Measurements from ENCODE around the gene PTPRA. TPM values are rescaled to one million over a fixed set of nuclear protein-coding genes. Genes with fewer than 3 reads are reported as not detected.

The PTPRA gene
- total RNA-seq, 1 donor from 2014 or later, result 65.2 TPM

DNA sequence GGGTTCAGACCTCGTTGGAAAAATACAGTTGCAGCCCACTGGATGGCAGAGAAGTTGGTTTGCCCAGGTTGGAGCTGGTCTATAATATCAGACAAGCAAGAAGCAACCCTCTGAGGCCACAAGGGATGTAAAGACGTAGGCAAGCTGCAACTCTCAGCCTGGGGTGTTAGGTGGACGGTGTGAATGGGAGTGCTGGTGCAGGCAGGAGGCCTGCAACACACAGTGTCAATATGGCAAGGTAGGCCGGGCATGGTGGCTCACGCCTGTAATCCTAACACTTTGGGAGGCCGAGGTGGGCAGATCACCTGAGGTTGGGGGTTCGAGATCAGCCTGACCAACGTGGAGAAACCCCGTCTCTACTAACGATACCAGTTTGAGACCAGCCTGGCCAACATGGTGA is 22.2 kb upstream of the PTPRA start:
- DNase-seq (ENCODE audit: low spot score), result no peak

DNA sequence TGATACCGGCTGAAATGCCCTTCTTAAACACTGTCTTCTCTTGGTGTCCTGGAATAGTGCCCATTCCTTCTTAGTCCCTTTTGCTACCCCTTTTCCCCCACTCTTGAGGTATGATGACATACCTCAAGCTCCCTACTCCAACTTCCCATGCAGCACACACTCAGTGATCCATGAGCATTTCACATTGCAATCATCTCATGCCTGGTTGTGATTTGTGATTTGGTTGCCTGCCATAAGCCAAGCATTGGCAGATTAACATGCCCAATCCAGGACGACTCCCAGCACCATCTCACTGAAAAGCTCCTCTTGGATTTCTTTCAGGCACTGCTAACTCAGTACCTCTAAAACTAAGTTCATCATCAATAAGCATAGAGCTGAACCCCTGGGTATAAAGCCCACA is 14.7 kb upstream of the PTPRA start:
- no peak for DNase-seq (ENCODE audit: low spot score)

DNA sequence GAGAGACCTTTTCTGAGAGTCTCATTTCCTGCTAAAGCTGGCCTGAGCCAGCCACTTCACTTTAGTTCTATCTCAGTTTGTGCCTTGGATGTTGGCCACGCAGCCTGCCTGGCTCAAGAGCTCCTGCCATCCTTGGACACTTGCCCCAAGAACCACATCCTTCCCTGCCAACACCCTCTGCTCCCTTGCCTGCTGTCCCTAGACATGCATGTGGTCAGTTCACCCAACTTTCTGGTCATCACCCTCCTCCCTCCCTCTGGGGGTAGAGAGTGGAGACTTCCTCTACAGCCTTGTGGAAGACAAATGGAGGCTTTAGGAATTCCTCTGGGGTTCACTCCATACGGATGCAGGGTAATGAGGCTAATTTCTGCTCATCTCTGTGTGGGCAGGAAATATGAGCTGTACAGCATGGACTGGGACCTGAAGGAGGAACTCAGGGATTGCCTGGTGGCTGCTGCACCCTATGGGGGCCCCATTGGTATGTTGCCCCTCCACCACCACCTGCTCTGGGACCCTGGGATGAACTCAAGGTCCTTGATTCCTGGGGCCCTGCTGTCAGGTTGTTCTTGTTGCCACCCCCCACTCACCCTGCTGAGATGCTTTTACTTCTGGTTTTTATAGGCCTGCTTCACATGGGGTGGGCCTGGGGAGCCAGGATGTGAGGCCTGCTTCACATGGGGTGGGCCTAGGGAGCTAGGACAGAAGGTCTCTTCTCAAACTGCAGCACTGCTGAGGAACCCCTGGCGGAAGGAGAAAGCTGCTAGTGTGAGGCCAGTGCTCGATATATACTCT is 13.8 kb upstream of the PTPRA start:
- DNase-seq (ENCODE audit: low spot score), result no peak

DNA sequence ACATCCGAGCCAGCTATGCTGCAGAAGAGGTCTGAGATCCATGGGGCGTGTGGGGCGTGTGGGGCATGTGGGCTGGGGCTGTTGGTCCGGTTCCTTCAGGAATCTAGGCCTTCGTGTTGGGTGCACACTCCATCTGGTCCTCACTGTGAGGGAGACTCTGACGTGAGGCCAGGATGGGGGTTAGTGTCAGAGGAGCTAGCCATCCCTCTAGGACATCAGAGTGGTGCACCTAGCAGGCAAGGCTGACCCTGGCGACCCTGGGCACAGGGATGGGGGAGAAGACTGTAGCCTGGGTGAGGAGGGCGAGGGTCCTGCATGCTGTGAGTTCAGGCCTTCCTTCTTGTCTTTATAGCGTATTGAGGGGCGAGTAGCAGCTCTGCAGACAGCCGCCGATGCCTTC is 8.7 kb upstream of the PTPRA start:
- no peak for DNase-seq (ENCODE audit: low spot score)

DNA sequence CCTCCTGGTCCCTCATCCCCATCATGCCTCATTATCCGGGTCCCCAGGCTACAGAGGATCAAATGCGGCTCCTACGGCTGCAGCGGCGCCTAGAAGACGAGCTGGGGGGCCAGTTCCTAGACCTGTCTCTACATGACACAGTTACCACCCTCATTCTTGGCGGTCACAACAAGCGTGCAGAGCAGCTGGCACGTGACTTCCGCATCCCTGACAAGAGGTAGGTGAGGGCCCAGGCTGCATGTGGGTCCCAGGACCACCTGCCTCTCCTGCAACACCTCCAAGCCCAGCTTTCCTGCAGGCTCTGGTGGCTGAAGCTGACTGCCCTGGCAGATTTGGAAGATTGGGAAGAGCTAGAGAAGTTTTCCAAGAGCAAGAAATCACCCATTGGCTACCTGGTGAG is 8.2 kb upstream of the PTPRA start:
- no peak for DNase-seq (ENCODE audit: low spot score)

DNA sequence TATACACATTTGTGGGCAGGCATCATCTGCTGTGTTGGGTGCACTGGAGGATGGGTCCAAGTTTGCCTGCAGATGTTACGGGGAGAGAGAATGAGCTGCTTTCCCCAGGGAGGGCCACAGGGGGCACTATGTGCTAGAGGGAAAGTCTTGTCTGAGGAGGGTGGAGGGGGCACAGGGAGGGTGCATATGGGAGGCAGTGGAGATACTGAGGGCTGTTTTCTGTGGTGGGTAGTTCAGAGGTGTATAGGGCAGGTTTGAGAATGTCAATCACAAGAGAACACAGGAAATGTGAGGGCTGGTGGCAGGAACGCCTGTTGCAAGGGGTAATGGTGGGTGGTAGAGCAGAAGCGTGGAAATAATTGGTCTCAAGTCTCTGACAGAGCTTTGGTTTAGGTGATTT is 7.7 kb upstream of the PTPRA start:
- DNase-seq (ENCODE audit: low spot score), result no peak

DNA sequence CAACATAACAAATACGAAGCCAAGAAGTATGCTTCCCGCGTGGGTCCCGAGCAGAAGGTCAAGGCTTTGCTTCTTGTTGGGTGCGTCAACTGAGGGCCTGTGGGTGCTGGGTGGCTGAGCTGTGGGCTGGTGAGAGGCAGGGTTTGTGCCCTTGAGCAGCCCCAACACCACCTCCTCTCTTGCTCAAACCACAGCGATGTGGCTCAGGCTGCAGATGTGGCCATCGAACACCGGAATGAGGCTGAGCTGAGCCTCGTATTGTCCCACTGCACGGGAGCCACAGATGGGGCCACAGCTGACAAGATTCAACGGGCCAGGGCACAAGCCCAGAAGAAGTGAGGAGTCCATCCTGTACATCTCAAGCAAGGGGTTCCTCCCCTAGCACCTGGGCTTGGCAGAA is 7.0 kb upstream of the PTPRA start:
- DNase-seq (ENCODE audit: low spot score), result no peak

DNA sequence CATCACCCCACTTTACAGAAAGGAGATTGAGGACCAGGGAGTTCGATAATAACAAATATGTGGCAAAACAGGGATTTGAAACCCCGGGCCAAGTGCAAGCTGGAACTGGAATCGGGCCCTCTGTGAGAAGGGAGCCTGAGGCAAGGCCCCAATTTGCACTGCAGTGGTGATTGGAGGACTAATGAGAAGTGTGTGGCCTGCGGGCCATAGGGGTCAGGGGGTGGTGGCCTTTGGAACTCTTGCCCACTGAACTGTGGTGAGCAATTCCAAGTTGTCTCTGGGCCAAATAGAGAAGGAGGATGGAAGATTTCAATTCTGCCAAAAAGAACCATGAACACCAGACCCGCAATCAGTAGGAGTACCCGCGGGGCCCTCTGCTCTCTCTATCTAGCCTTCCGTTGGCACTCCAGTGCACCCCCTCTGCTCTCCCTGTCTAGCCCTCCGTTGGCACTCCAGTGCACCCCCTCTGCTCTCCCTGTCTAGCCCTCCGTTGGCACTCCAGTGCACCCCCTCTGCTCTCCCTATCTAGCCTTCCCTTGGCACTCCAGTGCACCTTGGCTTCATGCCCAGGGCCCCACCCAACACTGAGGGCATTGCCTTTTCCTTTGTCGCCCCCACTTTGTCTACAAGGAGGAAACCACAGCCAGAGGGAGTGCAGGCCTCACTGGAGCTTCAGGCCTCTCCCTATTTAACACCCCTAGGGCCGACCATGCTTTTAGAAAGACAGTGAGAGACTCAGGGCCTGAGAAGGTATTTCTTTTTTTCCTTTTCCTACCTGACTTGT is 6.0 kb upstream of the PTPRA start:
- DNase-seq (ENCODE audit: low spot score), result no peak

DNA sequence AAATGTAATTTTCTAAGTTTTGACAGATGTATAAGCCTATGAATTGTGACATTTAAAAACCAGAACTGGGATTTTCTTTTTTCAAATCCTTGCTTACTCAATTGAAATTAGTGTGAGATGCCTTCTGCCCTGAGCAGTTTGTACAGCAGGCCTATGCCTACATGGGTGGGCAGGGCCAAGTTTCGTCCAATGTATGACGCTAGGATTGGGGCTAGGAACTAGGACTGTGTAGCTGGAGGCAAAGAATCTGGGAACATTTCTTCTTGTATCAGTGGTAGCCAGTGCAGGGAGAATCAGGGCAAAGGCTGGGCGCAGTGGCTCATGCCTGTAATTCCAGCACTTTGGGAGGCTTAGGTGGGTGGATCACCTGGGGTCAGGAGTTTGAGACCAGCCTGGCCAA is 3.9 kb upstream of the PTPRA start:
- DNase-seq (ENCODE audit: low spot score), result no peak

DNA sequence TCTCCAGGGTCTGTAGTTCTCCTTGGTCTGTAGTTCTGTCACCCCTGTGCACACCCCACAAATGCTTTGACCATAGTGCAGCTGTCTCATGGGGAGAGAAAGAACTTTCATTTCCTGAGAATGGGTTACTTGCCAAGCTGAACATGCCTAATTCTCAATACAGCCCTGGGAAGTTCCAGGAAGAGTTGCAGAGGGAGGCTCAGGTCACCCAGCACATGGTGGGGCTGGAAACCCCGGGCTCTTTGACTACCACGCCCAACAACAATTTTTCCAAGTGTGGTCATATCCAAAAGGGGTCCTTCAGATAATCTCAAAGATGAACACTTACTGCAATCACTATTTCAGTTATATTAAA is 2.2 kb upstream of the PTPRA start:
- no peak for DNase-seq (ENCODE audit: low spot score)

DNA sequence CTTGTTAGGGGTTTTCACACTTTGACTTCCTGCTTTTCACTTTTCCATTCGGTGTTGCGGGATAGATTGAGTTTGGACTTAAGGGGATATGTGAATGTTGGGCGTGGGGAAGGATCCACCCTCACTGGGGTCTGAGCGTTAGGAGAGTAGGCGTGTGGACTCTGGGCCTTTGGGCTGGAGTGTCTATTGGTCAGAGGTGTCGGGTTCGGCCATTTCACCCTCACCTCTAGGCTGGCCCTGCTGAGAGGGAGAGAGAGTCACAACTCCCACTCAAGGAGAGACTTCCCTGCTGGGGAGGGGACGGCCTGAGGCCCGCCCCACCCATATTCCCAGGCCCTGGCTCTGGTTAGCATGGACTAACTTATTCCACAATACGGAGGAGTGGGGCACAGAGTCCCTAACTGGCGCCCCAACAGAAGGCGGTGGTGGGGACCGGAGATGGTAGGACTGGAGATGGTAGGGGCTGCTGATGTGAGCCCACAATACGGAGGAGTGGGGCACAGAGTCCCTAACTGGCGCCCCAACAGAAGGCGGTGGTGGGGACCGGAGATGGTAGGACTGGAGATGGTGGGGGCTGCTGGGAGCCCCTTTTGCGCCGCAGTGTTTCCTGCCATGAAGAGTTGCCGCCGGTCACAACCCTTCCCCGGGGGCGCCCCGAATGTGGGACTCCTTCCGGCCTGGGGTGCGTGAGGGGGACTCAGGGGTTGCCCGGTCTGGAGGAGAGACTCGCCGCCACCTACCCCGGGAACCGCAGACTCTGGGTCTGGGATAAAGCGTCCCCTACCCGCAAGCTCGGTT is 1.4 kb upstream of the PTPRA start:
- DNase-seq (ENCODE audit: low spot score), result no peak

DNA sequence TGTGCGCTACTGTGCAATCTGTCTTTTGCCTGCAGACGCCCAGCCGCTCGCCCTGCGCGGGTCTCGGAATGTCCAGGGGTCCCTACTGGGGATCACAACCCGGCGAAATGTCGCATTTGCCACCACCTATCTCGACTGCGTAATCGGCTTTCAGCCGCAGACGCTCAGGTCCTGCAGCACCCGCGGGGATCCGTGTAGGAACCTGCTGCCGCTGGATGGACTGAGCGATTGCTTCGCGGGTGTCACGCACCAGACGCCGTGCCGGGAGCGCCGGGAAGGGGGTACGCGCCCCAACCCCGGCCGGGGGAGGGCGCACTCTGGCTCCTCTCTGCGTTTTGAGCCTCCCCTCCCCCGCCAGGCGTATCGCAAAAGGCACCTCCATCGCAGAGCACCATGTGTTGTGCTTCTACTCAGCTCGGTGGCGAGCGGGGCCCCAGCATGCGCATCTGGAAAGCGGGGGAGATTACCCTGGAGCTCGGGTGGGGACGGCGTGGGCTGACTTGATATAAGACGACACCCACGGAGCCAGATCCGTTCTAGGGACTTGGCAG is 747 bp upstream of the PTPRA start:
- no peak for DNase-seq (ENCODE audit: low spot score)

DNA sequence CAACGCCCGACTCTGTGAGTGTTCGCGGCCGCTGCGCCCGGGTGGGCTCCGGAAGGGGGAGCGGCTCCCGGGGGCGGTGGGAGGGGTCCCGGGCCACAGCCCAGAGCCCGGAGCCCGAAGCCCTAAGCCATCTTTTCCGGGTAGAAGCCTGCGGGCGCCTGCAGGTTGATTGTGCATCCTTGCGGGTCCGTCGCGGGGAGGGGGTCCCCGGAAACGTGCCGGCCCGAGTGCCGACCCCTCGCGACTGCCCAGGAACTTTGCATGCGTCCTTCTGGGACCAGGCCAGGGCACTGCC is 413 bp downstream of the PTPRA start:
- no peak for DNase-seq (ENCODE audit: low spot score)

DNA sequence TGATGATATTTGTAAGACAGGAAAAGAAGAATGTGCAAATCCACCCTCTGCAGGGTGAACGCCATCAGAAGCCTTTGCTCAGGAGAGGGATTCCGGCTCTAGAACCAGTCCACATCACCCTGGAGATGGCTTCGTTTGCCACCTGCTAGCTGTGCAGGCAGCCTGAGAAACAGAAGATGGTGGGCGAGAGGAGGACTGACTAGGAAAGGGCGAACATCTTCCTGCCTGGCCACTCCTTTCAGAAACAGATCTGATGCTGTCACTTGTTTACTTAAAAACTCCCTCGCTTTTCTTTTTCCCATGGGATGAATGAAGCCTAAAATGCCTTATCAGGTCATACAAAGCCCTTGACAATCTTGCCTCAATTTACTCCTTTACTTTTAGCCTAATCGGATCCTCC is 1.2 kb downstream of the PTPRA start:
- DNase-seq (ENCODE audit: low spot score), result no peak

DNA sequence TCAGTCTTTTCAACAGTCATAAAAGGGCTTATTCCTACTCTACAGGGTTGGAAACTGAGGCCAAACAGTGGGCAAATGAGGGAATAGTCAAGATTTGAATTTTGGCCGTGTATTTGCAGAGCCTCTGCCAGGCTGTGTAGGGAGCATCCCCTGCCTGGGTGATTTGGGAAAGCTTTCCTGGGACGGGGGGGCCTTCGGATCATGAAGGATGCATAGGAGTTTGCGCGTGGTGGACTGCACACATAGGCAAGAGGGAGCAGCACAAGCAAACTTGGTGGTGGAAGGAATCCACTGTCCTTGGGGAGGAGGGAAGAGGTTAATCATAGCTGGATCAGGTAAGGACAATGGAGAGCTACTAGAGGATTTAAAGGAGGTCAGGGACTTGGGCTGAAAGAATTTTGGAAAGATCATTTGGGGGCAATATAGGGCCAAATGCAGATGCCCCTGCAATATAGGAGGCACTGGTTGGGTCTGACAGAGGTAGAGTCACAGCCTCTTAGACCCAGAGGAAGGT is 2.5 kb downstream of the PTPRA start:
- DNase-seq (ENCODE audit: low spot score), result no peak

DNA sequence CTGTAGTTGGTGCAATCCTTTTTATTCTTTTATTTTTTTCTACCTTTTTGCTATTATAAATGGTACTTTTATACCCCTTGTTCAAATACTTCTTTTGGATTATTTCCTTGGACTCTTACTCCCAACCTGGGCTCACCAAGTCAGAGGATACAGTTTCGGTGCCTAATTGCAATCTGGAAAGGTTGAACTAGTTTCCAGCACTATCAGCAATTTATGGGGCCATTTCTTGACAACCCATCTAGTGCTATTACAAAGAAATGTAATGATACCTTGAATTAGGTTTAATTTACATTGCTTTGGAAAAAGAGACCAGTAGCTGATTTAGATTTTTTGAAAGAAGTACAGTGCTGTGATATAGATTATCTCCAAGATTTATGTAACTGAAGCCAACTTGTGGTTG is 5.2 kb downstream of the PTPRA start:
- no peak for DNase-seq (ENCODE audit: low spot score)

DNA sequence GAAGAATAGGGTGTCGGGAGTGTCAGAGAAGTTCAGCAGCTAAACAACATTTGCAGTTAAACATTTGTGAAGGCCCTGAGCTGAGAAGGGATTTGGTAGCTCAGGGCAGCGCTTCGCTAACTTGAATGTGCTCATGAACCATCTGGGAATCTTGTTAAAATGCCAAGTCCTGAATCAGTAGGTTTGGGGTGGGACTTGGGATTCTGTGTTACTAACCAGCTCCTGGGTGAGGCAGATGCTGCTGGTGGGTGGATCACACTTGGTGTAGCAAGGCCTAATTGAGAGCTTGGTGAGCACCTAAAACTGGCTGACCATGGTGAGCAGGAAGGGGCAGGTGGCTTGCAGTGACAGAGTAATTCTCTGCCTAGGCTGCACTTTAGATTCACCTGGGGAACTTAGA is 5.9 kb downstream of the PTPRA start:
- no peak for DNase-seq (ENCODE audit: low spot score)

DNA sequence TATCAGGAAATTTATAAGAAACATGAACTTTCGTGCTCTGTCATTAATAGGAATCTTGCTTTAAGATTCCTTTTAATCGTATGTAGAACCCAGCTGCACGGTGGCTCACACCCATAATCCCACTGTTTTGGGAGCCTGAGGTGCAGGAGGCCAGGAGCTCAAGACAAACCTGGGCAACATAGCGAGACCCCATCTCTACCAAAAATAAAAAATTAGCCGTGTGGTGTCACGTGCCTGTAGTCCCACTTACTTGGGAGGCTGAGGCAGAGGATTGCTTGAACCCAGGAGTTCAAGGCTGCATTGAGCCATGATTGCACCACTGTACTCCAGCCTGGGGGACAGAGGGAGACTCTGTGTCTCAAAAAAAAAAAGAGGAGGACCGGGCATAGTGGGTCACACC is 7.4 kb downstream of the PTPRA start:
- no peak for DNase-seq (ENCODE audit: low spot score)

DNA sequence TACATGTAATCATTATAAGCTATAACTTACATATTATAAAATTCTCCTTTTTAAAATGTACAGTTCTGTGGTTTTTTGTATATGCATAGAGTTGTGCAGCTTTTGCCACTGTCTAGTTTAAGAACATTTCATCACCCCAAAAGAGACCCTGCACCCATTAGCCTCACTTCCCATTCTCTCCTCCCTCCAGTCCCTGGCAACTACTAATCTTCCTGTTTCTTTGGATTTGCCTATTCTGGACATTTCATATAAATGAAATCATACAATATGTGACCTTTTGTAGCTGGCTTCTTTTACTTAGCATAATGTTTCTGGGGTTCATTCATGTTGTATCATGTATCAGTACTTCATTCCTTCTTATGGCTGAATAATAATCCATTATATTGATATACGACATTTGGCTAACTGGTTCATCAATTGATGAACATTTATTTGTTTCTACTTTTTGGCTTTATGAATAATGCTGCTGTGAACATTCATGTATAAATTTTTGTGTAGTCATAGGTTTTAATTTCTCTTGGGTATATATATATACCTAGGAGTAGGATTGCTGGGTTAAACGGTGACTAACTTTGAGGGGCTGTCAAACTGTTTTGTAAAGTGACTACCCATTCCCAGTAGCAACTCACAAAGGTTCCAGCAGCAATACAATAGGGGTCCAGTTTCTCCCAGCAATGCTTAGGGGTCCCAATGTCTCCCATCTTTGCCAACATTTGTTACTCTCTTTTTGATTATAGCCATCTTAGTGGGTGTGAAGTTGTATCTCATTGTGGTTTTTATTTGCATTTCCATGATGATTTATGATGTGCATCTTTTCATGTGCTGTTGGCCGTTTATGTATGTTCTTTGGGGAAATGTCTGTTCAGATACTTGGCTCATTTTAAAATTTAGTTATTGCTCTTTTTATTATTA is 10.7 kb downstream of the PTPRA start:
- no peak for DNase-seq (ENCODE audit: low spot score)

DNA sequence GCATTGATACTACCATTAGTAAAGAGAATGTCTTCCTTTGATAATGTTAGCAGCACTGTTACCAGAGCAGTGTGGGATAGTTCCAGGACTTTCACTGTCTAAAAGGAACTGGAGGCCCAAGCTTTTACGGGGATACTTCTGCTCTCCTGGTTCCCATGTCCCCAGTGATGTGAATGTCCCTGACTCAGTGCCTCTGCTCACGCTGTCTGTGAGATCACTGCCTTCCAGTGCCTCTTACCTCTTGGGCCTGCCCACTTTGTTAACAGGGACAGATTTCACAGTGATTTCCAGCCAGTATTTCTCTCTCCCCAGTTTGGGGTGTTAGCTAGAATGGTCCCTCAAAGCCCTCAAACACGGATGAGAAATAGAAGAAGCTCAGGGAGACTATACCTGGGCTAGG is 14.4 kb downstream of the PTPRA start:
- DNase-seq (ENCODE audit: low spot score), result no peak
